ENCODE data around the gene ADPRHL1.
A peak's percentile ranks its signal among the peaks of the same experiment; 100 is the strongest.

Gene ADPRHL1

DNA sequence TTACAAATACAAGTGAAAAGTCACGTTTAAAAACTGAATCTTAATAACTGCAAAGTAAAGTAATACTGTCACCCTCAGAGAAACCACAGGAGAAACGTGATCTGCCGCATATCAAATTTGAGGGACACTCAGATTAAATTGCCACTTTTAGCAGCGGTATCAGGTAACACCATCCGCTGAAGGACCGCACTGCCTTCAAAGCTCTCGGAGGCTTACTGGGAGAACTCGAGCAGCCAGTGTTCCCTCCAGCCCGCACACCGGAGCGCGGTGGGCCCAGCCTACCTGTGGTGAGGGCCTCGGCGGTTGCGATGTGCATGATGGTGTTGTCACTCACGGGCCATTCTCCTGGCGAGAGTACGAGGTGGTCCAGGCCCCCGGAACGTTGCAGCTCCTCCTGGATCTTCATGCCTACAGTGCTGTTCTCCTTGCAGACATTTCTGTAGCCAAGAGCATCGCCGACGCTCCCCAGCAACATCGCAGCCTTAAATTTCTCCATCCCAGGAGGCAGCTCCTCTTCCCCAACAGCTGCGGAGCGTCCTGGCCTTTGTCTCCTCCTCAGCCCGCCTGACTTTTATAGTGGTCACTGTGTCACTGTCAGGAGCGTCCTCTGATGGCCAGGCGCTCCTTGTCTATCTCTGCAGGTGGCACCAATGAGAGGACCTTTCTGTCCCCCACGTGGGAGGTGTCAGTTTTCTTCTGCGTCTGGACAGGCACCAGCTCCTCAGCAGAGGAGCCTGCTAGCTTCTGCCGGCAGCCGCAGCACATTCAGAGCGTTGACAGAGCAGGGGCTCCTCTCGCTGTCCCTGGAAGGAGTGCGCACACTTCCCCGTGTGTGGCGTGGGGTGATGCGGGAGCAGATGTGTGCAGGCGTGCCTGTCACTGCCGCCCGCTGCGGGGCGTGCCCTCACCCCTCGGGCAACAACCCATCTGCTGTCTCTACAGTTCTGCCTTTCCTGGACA is at the start of gene ADPRHL1:
Gene ADPRHL1, minus strand, starts transcription at position 547 of the 960 bp plus-strand sequence. Its CDS starts 51 bp downstream, at position 496.
- no peak for DNase-seq

DNA sequence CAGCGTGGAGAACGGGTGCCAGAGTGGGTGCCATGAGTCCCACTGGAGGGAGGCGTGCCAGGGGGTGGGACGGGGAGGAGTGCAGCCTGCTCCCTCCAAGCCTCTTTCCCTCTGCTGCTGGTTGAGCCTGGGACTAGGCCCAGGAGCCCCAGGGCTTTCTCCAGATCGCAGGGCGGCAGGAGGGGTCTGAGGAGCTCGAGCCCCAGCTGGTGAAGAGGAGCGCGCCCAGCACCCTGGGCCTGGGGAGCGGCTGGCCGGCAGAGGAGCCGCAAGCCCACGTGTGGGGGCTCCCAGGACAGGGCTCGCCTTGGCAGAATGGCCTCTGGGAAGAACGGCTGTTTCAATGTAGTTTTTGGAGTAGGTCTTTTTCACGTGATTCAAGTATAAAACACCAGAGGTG is 49.4 kb upstream of the ADPRHL1 start:
- DNase-seq: no peak

DNA sequence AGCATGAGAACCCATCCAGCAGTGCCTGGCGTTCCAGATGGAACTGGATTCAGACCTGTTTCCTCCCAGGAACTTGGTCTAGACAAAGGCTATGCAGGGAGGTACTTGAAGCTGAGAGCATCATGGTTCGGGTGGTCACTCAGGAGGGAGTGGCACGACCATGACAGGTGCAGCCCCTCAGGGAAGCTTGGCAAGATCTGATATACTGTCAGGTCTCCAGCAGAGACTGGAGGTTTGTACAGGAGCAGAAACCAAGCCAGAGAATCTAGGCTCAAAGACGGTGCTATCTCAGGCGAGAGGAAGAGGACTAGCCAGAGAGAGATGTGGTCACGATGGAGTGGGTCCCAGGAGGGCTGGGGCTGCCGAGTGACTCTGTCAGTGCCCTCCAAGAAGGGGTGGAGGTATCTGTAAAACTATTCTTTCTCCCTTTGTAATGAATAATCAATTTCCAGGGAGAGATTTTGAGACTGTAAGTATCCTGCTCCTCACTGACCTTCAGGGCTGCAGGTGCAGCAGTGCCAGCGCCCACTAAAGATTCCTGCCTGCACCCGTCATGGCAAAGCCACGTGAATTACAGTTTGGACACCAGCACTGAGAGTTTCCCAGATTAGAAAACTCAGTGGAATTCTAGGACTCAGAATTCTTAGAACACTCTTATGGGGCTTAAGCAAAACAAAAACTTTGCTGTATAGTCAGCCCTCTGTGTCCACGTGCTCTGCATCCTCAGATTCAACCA is 47.4 kb upstream of the ADPRHL1 start:
- no peak for DNase-seq

DNA sequence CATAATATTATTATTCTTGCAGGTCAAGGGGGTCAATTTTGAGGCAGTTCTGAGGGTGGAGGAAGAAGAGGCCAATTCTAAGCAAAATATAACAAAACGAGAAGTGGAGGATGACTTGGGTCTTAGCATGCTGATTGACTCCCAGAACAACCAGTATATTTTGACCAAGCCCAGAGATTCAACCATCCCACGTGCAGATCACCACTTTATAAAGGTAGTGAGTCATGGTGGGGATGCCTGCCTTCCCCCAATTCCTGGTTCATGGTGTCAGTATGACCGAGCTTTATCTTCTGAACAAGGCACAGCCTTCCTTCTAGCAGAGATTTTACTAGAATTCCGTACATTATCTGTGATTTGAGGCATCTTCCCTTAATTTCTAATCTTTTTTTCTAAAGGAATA is 46.6 kb upstream of the ADPRHL1 start:
- no peak for DNase-seq

DNA sequence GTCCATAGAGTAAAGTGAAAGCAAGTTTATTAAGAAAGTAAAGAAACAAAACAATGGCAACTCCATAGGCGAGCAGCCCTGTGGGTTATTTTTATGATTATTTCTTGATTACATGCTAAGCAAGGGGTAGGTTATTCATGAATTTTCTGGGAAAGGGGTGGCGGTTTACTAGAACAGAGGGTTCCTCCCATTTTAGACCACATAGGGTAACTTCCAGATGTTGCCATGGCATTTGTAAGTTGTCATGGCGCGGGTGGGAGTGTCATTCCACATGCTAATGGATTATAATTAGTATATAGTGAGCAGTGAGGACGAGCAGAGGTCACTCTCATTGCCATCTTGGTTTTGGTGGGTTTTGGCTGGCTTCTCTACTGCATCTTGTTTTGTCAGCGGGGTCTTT is 45.6 kb upstream of the ADPRHL1 start:
- no peak for DNase-seq

DNA sequence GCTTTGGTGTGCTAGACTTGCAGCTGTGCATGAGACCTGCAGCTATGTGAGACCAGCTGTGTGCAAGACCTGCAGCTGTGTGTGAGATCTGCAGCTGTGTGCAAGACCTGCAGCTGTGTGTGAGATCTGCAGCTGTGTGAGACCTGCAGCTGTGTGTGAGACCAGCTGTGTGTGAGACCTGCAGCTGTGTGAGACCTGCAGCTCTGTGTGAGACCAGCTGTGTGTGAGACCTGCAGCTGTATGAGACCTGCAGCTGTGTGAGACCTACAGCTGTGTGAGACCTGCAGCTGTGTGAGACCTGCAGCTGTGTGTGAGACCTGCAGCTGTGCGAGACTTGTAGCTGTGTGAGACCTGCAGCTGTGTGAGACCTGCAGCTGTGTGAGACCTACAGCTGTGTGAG is 43.9 kb upstream of the ADPRHL1 start:
- no peak for DNase-seq

DNA sequence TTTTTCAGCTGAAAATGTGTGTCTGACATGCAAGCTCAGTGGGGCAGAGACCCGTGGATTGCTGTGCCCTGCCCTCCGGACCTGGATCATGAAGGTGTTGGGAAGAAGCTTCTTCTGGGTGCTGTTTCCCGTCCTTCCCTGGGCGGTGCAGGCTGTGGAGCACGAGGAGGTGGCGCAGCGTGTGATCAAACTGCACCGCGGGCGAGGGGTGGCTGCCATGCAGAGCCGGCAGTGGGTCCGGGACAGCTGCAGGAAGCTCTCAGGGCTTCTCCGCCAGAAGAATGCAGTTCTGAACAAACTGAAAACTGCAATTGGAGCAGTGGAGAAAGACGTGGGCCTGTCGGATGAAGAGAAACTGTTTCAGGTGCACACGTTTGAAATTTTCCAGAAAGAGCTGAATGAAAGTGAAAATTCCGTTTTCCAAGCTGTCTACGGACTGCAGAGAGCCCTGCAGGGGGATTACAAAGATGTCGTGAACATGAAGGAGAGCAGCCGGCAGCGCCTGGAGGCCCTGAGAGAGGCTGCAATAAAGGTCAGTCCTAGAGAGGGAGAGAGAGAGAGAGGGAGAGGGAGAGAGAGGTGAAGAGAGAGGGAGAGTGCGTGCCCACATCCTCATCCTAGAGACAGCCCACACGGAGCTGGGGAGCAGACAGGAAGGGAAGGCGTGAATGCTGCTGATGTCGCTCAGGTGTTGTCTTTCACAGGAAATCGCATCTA is 42.4 kb upstream of the ADPRHL1 start:
- DNase-seq: no peak

DNA sequence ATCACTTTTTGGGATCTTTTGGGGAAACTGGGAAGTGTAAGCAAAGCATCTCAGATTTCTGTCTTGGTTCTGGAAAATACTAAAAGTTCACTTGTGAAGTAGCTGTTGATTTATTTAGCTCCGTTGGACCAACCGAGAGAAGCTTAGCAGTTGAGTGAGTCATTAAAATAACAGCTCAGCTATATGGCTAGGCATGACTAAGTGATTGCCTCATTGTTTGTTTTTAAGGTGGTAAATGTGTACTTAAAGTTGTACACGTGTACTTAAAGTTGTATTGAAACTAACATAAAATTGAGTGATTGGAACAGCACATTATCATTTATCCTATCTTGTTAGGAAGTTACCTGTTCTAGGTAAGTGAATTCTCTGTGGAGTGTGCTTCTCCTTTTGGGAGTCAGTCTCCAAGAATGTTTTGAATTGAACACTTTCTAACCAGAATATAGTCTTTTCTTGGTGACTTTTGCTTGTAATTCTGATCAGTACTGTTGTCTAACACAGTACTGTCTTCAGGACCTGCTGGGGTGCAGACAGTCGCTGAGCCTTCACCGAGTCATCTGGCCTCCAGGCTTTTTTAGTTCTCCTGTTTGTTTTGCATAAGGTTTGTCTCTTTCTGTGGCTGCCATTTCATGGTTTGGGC is 40.1 kb upstream of the ADPRHL1 start:
- no peak for DNase-seq

DNA sequence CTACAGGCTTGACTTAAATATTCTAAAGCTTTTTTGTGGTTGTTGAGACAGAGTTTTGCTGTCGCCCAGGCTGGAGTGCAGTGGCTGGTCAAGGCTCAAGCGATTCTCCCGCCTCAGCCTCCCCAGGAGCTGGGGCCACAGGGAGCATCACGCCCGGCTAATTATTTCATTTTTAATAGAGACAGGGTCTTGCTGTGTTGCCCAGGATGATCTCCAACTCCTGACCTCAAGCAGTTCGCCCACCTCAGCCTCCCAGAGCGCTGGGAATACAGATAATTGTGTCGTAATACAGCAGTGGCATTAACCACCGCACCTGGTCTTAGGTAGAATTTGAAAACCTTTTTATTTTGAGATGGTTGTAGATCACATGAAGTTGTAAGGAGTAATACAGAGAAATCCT is 38.7 kb upstream of the ADPRHL1 start:
- no peak for DNase-seq

DNA sequence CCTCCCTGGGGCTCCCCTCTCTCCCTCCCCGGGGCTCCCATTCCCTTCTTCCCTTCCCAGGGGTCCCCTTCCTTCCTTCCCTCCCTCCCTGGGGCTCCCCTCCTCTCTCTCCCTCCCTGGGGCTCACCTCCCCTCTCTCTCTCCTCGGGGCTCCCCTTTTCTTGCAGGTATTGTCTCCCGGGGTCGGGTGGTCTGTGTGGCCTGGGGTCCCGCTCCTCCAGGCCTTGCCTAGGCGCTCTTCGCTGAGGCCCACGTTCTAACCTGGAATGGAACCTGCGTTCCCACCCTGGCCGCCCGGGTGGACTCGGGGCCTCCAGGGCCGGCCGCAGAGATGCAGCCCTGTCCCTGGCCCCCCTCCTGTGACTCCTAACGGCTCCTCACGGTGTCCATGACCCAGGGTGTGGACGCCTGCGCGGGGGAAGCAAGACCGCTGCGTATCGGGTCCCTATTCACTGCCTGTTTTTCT is 38.2 kb upstream of the ADPRHL1 start:
- DNase-seq: no peak

DNA sequence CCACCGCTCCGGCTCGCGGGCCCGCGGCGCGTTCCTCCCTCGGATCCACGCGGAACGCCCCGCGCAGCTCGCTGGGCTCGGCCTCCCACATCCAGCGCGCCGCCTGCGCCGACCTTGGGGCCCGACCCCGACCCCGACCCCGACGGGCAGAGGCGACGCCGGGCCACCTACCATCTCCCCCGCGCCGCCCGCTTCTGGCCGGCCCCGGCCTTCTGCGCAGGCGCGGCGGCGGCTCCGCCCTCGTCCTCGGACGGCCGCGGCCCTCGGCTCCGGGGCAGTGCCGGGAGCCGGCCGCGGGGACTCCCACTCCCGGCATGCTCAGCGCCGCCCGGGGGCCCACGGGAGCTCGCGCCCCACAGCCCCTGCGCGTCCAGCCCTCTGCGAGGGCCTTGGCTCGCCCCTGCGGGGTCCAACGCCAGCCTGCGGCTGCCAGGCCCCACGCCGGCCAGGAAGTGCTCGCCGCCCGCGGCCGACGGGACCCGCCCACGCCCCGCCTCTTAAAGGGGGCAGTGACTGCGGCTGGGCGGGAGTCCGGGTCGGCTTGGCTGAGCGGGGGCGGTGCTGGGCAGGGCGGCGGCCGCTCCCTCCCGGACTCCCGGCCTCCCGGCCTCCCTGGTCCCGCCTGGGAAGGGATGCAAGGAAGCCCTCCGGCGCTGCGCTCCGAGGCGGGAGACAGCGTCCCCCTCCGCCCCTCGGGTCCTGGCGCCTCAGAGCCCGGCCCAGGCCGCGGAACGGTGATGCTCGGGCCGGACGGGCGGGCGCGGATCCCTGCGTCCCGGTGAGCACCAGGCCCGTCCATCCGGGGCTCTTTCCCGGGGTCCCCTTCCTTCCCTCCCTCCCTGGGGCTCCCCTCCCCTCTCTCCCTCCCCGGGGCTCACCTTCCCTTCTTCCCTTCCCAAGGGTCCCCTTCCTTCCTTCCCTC is 37.5 kb upstream of the ADPRHL1 start, which contains the start of gene DCUN1D2:
Gene DCUN1D2, minus strand, starts transcription at position 216 of the 922 bp plus-strand sequence. Its CDS starts 42 bp downstream, at position 174.
- DNase-seq: peak; percentile 96

DNA sequence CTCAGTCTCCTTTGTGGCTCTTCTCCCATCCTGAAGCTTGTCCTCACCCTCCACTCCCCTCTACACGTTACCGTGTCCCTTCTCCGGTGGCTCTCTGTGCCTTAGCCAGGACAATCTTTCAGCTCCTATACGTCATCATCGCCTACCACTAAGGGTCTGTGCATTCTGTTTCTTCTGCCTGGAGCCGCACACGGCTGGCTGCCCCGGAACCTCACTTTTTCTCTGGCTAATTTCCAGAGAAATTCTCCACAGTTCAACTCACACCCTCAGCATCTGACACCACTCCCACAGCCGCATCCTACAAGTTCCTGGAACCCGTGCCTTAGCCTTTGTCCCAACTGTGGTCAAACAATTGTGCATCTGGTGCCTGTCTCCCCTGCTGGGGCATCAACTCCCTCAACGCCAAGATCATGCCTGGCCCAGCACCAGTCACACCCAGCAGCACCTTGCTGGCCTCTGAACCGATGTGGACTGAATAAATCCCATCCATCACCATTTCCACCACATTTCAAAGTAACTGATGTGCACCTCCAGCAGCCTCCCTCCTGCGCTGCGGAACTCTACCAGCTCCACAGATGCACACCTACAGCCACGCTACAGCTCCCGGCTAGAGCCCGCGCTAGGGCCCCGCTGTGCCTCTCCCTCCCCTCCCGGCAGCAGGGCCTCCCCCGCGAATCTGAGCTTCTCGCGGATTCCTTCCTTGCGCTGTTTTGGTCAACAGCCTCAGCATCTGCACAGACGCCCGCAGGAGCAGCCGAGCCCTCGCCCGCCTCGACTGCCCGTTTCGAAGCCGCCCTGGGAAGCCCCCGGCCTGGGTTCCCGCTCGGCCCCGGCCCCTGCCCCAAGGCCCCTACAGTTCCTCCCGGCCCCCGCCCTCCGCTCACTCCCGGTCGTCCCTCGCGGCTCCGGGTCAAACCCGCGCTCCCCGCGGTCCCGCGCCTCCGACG is 36.5 kb upstream of the ADPRHL1 start:
- DNase-seq: peak in 1 of 2 donors; percentile 30

DNA sequence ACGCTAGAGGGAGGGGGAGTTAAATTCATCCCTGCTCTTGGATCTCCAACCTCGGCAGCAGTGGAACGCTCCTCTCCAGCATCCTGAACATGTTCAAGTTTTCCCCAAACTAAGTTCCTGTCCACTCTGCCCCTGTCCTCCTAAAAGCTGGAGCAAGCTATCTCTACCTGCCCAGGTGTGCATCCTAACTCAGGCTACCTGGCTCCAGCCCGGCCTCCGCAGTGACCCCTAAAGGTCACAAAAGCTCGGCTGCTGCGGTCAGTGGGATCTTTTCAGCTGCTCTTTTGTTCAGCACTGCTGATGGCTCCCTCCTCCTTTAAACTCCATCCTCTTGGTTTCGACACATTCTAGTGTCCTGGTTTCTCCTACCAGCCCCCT is 35.9 kb upstream of the ADPRHL1 start:
- no peak for DNase-seq

DNA sequence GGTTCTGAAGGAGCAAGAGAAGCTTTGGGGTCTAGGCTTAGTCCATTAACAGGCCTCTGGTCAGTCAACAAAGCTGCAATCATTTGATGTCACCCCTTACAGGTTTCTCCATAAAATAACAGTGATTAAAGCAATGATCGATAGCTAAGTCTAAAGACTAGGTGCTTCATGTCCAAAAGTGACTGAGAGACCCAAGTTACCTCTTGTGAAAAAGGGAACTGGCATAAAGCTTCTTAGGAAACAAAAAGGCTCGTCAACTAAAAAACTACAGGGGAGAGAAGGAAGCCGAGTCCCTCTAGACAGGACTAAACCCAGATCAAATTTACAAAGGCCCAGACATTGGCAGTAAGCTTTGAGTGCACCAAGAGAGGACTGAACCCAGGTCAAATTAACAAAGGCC is 35.0 kb upstream of the ADPRHL1 start:
- DNase-seq: no peak

DNA sequence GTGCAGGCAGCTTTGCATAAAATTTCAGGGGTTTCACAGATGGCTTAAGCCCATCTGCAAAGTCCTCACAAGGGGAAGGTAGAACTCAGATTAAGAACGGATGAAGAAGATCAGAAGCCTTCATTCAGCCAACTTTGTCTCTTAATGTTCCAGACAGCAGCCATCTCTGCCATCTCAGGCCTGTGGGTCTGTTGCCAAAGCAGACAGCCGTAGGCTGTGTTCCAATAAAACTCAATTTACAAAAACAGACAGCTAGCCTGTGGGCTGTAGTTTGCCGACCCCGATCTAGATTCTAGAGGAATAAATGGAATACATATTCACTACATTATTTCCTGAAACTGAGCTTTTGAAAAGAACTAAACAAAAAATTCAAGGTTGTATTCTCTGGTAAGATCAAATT is 33.4 kb upstream of the ADPRHL1 start:
- DNase-seq: no peak

DNA sequence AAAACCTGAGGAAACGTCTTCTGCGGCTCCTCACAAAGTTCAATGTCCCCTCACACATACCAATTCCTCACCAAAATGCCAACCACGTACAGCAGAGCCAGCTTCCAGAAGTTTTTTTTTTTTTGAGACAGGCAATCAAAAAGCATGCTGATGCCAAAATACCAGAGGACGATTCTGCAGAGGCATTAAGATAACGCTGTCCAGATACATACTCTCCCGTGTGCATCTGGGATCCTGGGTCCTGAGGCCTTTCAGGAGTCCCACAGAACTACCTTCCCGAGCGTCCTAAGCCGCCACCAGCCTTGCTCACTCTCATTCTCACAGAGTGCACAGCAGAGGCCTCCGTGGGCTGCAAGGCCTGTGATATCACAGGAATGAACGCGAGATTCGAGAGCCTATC is 32.3 kb upstream of the ADPRHL1 start:
- DNase-seq: no peak

DNA sequence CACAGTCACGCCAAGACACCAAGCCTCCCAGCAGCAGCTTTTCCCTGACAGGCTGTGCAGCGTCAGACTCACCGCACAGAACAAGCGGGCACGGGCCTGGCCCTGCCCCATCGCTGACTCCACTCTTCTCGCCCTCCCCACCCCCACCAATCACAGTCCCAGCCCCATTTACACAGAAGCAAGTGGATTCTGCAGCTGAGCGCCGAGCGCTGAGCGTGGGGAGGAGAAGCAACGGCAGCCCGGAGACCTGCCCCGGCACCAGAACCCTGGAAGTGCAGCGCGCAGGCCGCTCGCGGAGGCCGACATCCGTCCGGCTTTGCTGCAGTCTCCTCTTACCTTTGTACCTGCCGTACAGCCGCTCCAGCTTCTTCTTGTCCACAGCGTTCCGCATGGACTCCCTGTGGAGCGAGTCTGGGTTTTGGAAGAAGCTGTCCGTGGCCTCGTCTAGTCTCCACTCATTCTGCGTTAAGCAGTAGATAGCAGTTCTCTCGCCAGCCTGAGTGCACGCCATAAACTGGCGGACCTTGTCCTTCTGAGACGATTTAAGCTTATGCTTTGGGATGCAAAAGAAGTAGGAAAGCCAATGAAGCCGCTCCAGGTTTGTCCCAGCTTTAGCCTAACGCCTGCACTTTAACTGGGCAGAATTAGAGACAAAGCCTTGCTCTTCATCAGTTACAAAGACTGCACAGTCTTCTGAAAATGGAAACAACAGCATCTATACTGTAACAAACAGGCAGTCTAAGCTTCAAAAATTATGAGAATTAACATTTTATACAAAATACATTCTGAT is 30.4 kb upstream of the ADPRHL1 start:
- peak in 1 of 2 donors; percentile 23 for DNase-seq

DNA sequence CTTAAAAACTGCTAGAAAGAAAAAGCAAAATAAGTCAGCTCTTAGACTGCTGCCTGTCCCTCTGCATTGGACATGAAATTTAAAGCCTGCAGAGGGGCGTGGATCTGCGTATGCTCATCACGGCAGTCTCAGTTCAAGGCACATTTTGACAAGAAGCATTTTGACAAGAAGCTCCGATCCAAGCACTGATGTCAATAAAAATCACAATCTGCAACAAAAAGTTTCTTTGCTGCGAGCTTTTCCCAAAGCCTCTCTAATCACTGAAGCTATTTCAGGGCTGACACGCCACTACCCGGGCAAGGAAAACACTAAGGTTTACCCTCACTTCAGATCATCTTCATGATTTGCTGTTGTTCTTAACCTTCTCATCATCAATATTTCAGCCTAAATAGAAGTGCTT is 29.8 kb upstream of the ADPRHL1 start:
- DNase-seq: no peak

DNA sequence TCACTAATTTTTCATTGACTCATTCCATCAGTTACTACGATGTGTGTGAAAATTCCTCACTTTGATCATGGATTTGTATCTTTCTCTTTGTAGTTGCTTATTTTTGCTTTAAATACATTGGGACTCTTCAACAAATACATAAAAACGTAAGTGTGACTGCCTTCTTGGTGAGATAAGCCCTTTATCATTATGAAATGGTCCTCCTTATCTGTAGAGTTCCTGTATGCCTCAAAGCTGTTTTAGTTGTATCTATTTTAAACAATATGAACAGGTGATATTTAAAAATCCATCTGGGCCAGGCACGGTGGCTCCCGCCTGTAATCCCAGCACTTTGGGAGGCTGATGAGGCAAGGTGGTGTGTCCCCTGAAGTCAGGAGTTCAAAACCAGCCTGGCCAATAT is 25.9 kb upstream of the ADPRHL1 start:
- DNase-seq: no peak

All from hippocampal formation (tissue), 2 donors.